Measurements from ENCODE around the gene GATAD2B.
"Not testable (repeated sequence)": the region's sequence is repeated elsewhere in the genome, so short reads cannot be mapped to it uniquely, and the experiment has no call there.

The GATAD2B gene

DNA sequence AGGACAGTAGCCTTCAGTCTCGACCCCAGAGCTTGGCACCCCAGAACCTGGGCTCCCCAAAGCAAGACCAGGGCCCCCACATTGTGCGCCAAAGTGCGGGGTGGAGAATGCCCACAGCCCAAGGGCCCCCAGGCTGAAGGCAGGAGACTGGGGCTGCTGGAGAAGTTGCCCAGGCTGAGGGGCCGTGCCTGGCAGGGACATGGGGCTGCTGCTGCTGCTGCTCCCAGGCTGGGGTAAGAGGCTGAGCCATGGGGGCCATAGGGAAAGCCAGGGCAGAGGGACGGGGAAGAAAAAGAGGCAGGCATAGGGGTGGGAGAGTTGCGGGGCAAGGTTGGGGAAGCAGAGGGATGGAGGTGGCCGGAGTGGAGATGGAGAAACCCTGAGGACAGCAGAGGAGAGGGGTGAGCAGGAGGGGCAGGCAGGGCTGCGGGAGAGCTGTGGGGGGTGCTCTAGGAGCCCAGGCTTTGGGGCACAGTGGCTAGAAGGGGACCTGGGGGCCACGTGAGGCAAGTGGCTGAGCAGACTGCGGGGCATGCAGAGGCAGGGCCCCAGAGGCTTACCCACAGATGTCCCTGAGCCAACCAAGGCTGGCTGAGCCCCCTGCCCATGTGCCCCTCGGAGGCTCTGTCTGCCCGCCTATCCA lies 128.7 kb downstream of the GATAD2B start:
- no peak for DNase-seq

DNA sequence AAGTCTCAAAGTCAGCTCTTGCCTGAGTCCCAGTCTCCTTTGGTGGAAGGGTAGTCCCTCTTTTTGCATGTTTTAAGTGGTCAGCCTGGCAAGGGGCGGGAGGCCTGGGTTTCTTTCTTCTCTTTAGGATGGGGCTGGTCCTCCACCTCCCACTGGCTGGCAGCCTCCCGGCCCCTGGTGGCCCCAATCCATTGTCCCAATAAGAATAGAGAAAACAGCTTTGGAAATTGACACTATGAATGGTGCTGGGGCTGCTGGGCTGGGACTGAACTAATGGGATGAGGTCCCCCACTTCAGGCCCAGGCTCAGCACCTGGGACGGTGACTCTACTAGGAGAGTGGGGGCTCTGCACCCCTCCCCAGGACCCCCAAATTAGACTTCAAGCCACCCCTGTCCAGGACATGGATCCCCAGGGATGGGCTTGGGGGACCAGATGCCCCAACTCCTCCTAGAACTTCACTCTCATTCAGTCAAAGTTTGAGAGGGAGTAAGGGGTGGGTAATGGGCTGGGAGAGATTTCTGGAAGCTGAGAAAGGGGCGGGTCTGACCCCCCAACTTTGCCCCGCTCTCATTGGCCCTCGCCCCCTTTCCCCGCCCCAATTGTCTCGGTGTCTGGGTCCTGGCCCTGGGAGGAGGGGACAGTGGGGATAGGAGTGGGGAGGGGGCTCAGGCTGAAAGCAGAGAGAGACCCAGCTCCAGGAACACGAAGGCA lies 129.4 kb downstream of the GATAD2B start:
- DNase-seq = no peak

DNA sequence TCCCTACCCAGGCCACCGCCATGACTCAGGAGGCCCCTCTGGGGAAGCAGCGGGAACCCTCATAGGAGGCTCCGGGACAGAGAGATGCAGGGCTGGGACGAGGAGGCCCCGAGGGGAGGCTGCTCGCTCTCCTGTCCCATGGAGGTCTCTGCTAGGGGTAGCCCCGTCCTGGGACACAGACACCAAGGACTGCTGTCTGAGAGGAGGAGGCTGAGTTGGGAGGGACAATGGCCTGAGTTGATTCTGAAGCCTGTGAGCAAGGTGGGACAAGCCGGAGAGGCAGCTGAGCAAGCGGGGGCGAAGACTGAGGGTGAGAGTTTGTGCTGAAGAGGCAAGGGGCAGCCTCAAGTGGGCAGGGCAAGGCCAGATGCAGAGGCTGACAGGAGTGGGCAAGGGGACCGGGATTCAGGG lies 130.1 kb downstream of the GATAD2B start:
- no peak for DNase-seq

- no peak for DNase-seq
These were observed 131.0 kb downstream of the GATAD2B start for GRCh38 chr1:153791648-153792253.

- no peak for DNase-seq
These were observed 131.7 kb downstream of the GATAD2B start for GRCh38 chr1:153790966-153791647.

GRCh38 chr1:153790313-153790965 lies 132.3 kb downstream of the GATAD2B start:
- no peak for DNase-seq

GRCh38 chr1:153789478-153790034 lies 133.2 kb downstream of the GATAD2B start:
- DNase-seq = no peak

- DNase-seq = no peak
These were observed 136.6 kb downstream of the GATAD2B start for GRCh38 chr1:153786038-153786790.

DNA sequence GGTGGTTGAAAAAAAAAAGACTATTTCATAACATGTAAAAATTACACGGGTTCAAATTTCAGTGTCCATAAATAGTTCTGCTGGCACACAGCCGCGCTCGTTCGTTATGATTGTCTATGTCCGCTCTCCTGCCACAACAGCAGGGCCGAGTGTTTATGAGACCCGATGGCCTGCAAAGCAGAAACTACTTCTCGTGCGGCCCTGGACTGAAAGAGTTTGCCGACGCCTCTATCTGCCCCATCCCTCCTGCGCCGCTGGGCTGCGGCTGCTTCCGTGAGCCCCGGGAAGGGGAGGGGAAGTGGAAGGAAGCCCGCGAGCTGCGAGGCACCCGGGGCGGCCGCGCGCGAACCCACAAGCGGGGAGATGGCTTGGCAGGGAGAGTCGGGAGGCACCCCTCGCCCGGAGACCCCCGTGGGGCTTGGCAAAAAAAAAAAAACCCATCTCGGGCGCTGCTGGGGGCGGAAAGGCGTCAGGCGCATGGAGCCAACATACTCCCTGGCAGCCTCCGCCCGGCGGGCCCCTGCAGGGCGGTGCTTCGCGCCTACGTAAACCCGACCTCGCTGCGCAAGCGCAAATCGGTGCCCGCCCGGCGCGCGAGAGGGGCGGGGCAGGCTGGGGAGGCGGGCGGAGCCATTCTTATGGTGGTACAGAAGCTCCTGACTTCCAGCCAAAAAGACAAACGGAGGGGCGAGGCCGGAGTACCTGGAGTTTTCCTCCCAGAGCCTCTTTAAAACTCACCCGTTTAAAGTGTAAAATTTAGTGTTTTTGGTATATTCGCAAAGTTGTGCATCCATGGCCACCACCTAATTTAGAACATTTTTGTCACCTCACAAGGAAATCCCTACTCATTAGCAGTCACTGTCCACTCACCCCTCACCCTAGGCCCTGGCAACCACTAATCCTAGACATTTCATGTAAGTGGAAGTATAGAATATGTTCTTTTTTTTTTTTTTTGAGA lies 139.3 kb downstream of the GATAD2B start:
- peak; percentile 82 for DNase-seq

DNA sequence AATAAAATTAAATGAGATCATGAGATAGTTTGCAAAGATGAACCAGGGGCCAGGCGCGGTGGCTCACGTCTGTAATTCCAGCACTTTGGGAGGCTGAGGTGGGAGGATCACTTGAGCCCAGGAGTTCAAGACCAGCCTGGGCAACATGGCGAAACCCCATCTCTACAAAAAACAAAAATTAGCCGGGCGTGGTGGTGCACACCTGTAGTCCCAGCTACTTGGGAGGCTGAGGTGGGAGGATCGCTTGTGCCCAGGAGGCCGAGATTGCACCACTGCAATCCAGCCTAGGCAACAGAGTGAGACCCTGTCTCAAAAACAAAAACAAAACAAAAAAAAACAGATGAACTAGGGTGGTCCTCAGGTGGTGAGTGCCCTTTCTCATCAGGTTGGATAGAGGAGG lies 140.1 kb downstream of the GATAD2B start:
- not testable (repeated sequence) for DNase-seq

DNA sequence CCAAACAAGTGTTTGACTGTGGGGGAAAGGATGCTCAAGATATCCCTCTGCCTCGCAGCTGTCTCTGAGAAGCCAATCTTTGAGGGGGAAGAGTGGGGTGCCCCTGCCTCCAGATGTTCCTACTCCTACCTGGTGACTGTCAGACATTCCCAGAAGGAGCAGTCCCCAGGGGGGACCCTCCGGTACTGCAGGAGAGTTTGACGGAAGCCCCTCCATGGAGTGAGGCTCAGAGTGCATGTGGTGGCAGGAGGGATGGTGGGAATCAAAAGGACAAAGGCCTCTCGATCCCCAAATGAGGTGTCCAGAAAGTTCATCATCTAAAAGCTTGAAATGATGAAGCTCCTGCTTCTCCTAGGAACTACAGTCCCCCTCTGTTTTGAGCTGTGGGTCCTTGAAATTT lies 142.2 kb downstream of the GATAD2B start:
- DNase-seq = no peak

- DNase-seq = no peak
These were observed 142.8 kb downstream of the GATAD2B start for GRCh38 chr1:153779781-153780541.

GRCh38 chr1:153778824-153779519 lies 143.8 kb downstream of the GATAD2B start:
- no peak for DNase-seq

DNA sequence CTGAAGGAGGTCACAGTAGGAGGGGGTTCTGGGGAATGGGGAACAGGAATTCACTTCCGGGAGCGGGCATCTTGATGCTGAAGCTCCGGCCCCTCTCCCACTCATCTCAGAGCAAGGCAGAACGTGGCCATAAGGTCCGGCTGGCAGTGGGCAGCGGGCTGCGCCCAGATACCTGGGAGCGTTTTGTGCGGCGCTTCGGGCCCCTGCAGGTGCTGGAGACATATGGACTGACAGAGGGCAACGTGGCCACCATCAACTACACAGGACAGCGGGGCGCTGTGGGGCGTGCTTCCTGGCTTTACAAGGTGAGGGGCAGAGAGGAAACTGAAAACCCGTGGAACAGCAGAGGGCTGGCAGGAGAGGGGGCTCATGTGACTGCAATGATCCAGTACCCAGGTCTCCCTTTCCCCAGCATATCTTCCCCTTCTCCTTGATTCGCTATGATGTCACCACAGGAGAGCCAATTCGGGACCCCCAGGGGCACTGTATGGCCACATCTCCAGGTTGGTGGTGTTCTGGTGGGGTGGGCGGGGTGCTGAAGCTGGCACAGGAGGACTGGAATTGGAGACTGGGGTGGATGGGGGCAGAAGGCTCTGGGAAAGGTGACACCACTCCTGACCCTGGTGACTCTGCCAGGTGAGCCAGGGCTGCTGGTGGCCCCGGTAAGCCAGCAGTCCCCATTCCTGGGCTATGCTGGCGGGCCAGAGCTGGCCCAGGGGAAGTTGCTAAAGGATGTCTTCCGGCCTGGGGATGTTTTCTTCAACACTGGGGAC lies 144.5 kb downstream of the GATAD2B start:
- no peak for DNase-seq

- no peak for DNase-seq
These were observed 145.1 kb downstream of the GATAD2B start for GRCh38 chr1:153777648-153778047.

DNA sequence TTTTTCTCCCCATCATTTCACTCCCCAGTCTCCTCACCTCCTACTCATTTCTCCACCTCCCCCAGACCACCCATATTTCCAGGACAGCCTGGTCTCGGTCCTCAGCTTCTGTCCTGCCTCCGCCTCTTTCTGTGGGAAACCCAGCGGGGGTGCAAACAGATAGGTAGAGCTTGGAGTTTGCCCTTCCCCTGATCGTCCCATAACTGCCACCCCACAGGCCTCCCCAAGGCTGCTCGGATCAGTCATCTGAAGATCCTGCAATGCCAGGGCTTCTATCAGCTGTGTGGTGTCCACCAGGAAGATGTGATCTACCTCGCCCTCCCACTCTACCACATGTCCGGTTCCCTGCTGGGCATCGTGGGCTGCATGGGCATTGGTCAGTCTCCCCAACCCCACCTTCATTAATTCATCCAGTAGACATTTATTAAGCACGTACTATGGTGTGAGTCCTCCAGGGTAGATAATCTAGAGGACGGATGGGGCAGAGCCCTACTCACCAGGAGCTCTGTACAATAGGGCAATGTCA lies 145.9 kb downstream of the GATAD2B start:
- DNase-seq = no peak

DNA sequence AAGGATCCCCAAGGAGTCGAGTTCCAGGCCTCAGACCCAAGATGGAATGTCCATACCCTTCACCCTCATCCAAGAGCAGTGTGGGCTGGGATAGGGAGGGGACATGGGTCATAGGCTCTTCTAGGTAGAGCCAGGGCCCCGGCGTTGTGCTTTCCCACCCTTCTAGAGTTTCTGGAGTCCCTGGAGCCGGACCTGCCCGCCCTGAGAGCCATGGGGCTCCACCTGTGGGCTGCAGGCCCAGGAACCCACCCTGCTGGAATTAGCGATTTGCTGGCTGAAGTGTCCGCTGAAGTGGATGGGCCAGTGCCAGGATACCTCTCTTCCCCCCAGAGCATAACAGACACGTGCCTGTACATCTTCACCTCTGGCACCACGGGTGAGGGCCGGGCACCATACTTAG lies 146.4 kb downstream of the GATAD2B start:
- no peak for DNase-seq

All from GOT3 (cell line).